Muscle of arm (tissue), 12 donors: Measurements from ENCODE around the gene GCNA. TPM values are rescaled to one million over a fixed set of nuclear protein-coding genes. Genes with fewer than 3 reads are reported as not detected.
"Not testable (repeated sequence)": the region's sequence is repeated elsewhere in the genome, so short reads cannot be mapped to it uniquely, and the experiment has no call there.

Experiments
- DNase-seq: peaks from one replicate; pipeline ENCODE4 v3.0.0-alpha.2; 2013
- polyA plus RNA-seq, 12 donors: library from polyadenylated mRNA; unstranded; fragments of 120-200 nt; gene quantifications; one replicate each; pipeline ENCODE4 v1.2.1, GENCODE V29; 2013; ENCODE audit not compliant: insufficient read length in 12 of 12

Gene GCNA
- polyA plus RNA-seq, 12 donors: 1.5 to 3.8 (median 2.2) TPM; not detected in 2

DNA sequence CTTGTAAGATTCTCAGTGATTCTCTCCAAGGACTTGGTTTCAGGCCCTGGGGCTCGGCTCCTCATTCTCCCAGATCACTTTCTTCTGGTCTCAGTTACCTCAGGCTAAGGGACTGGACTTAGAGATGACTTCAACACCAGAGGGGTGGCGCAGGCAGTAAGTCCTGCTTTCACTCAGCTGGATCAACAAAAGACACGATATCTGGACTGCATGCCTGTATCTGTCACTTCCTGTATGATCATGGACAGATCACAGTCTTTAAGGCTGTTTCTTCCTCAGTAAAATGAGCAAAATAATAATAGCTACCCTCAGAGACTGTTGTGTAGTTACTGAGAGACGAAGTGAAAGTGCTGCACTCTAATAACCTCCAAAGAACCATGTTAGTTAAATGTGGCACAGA, 59.6 kb downstream of the GCNA start:
- no peak for DNase-seq

DNA sequence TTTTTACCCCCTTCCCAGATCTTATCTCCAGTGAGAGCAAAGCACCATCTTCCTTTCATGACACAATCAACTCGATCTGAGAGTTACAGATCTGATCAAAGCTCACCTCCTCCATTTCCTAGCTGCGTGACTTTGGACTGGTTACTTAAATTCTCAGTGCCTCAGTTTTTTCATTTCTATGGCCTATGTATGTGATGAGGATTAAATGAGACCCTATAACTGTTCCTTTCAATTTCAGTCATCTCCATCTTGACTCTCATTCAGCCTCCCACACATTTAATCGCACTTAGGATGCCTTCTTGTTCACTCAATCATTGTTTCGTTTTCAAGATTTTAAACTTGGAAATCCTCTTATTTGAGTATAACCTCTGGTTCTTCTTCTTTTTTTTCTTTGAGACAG, 60.2 kb downstream of the GCNA start:
- DNase-seq: no peak

DNA sequence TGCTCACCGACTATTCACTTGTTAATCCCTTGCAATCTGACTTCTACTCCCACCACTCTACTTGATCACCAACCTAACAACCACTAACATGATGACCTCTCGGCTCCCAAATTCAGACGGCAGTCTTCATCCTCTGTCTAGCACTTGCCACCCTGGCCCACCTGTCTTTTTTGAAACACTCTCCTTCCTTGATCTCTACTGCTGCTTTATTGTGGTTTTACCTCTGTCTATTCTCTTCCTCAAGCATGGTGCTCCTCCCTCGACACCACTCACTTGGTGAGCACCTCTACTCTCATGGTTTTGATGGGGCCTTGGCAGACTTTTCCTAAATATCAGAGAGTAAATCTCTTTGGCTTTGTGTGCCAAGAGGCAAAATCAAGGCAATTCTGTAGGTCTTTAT, 61.8 kb downstream of the GCNA start:
- no peak for DNase-seq

DNA sequence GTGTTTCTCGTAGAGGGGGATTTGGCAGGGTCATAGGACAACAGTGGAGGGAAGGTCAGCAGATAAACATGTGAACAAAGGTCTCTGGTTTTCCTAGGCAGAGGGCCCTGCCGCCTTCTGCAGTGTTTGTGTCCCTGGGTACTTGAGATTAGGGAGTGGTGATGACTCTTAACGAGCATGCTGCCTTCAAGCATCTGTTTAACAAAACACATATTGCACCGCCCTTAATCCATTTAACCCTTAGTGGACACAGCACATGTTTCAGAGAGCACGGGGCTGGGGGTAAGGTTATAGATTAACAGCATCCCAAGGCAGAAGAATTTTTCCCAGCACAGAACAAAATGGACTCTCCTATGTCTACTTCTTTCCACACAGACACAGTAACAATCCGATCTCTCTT, 66.2 kb downstream of the GCNA start:
- DNase-seq: not testable (repeated sequence)

DNA sequence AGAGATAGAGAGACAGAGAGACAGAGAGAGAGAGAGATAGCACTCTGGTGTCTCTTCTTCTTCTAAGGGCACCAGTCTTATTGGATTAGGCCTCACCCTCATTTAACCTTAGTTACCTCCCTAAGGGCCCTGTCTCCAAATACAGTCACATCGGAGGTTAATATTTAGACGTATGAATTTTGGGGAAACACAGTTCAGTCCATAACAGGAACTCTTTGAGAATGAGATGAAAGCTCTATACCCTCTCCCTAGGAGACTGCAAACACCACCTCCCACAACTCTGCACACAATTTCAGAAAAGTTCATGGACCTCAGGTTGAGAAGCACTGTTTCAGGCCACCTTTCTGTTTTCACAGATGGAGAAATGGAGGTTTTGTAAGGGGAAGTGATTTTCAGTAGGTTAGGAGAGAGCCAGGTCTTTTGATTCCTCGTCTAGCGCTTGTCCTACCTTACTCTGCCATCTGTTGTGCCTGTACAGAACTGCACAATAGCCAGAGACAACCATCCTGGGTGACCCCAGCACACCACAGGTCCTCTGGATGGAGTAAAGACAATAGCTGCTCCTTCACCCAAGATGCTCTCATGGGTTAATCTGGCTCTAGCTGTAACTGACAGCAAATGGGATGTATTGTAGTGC, 72.2 kb downstream of the GCNA start:
- DNase-seq: no peak

DNA sequence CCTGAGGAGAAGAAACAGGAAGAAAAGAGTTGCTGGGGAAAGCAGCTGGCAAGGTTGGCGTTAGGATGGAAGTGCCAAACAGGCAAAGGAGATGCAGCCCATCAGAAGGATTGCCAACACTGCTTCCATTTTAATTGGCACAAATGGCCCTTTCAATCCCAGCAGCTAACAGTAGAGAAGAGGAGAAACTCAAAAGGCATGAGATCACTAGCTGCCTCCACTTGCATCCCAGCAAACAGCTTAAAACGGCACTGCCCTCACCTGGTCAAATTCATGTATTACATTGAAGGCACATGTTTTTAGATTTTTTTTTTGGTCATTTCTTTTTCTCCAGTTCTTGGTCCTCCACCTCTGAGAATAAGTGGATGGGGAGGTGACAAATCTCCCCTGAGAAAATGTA, 74.2 kb downstream of the GCNA start:
- DNase-seq: peak; percentile 45

- no peak for DNase-seq
Measured at GRCh38 chrX:71653344-71653743, 75.1 kb downstream of the GCNA start.

GRCh38 chrX:71657267-71657666, 79.0 kb downstream of the GCNA start:
- no peak for DNase-seq

- no peak for DNase-seq
Measured at GRCh38 chrX:71659342-71659741, 81.1 kb downstream of the GCNA start.

DNA sequence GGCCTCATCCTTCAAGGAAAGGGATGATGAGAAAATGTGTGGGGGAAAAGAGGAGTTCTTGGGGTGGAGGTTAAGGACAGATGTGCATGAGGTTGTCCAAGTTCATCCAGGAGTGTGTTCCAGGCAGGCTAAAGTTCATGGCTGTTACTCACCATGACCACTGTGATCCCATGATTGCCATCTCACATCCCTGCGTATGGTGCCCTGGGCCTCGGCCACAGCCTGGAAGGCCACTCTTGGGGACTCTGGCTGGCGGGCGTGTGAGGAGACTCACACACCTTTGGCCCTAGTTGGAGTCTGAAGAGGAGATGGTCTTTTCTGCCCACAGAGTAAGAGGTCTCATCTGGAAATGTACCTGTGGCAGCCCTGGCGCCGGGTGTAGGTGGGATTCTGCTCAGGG, 81.7 kb downstream of the GCNA start:
- DNase-seq: no peak

GRCh38 chrX:71660562-71661416, 82.6 kb downstream of the GCNA start:
- no peak for DNase-seq

- DNase-seq: no peak
Measured at GRCh38 chrX:71661919-71662318, 83.7 kb downstream of the GCNA start.

GRCh38 chrX:71662654-71663053, 84.4 kb downstream of the GCNA start:
- not testable (repeated sequence) for DNase-seq

Other genes with a start within 250 kb of the GCNA start
- 10 to 100 TPM in 11 of 12 donors, not detected in 1; 20.4 to 48.9 (median 27.8) TPM for gene TAF1, start 212.1 kb upstream of the GCNA start, polyA plus RNA-seq
- gene OGT, start 45.3 kb upstream of the GCNA start, polyA plus RNA-seq: 100 to 1,000 TPM in 8 of 12 donors, 10 to 100 TPM in 3, not detected in 1; 81.4 to 226 (median 133) TPM
- under 1 TPM in 6 of 12 donors, not detected in 6; 0.10 to 0.74 (median 0.15) TPM for gene CXCR3, start 40.1 kb downstream of the GCNA start, polyA plus RNA-seq
- gene CXorf49, start 139.8 kb downstream of the GCNA start, polyA plus RNA-seq: not detected
- not detected for gene CXorf49B, start 184.9 kb downstream of the GCNA start, polyA plus RNA-seq